Measurements from ENCODE around the gene ID1. TPM values are rescaled to one million over a fixed set of nuclear protein-coding genes. Genes with fewer than 3 reads are reported as not detected.

Gene ID1
- total and polyA plus RNA-seq, 2 of the 13 experiments (the other 11 are each of a cell fraction or from before 2014, with no cell fraction given): 320 to 419 TPM

- TF ChIP-seq NCOA1 (CRISPR knock-in tag; IDR thresholded peaks at IDR 0.05) (peak; percentile 71; the same call in 1 of the 2 replicates), FOSL1 (CRISPR knock-in tag; IDR thresholded peaks at IDR 0.05; ENCODE audit: borderline replicate concordance) (no peak), TBX3 (IDR thresholded peaks at IDR 0.05; ENCODE audit: borderline replicate concordance) (no peak), SP4 (CRISPR knock-in tag; IDR thresholded peaks at IDR 0.05) (no peak), EP300 (IDR thresholded peaks at IDR 0.05; ENCODE audit: low read depth in 2 of 2, low read length in 2 of 2) (peak in 1 of 2 experiments; percentile 33; a peak in 1 of 4 replicates), EP300 (CRISPR knock-in tag; IDR thresholded peaks at IDR 0.05; ENCODE audit: borderline replicate concordance) (peak; percentile 67), ATF6 (CRISPR knock-in tag; conservative IDR thresholded peaks at IDR 0.05) (0 out of 2 replicates have a peak, but pooled peaks have one; percentile 44), TAF15 (IDR thresholded peaks at IDR 0.05; ENCODE audit: low read depth, low read length, poor library complexity, severe bottlenecking) (no peak), ZBTB37 (CRISPR knock-in tag; IDR thresholded peaks at IDR 0.05) (no peak), ZNF552 (CRISPR knock-in tag; IDR thresholded peaks at IDR 0.05; ENCODE audit: borderline replicate concordance) (no peak), ZNF589 (CRISPR knock-in tag; conservative IDR thresholded peaks at IDR 0.05) (no peak), ZNF770 (CRISPR knock-in tag; IDR thresholded peaks at IDR 0.05) (no peak), FOXK2 (IDR thresholded peaks at IDR 0.05) (no peak), ZNF296 (CRISPR knock-in tag; conservative IDR thresholded peaks at IDR 0.05) (no peak), ZEB1 (IDR thresholded peaks at IDR 0.05; ENCODE audit: insufficient replicate concordance, low read depth) (no peak), CEBPZ (IDR thresholded peaks at IDR 0.05; ENCODE audit: low read length) (no peak), ZNF431 (CRISPR knock-in tag; IDR thresholded peaks at IDR 0.05; ENCODE audit: borderline replicate concordance, low read depth) (no peak), NCOR1 (IDR thresholded peaks at IDR 0.05; ENCODE audit: borderline replicate concordance, low read length) (no peak), RARG (CRISPR knock-in tag; IDR thresholded peaks at IDR 0.05; ENCODE audit: low read depth) (no peak), SAP130 (CRISPR knock-in tag; IDR thresholded peaks at IDR 0.05; ENCODE audit: low read depth) (peak; percentile 29; the same call in 1 of the 2 replicates), ZFAT (CRISPR knock-in tag; conservative IDR thresholded peaks at IDR 0.05) (no peak), ESRRA (CRISPR knock-in tag; IDR thresholded peaks at IDR 0.05; ENCODE audit: low read depth) (no peak)
Observed at GRCh38 chr20:31560094-31560745, 44.9 kb upstream of the ID1 start (continued).

All from HepG2 (cell line).